HG02852 (cell line): ENCODE results near the gene PDE1C.

Source experiments
- ATAC-seq: cut with Tn5 transposase; IDR thresholded peaks from one replicate; pipeline ENCODE4 v1.9.1; 2021; ENCODE audit warnings: mild to moderate bottlenecking, moderate library complexity; ENCODE audit not compliant: unreplicated experiment

The PDE1C gene

GRCh38 chr7:31729195-31729804 is 340.9 kb downstream of the PDE1C start:
- no peak for ATAC-seq

- no peak for ATAC-seq
Observed at GRCh38 chr7:31724696-31725095, 345.5 kb downstream of the PDE1C start.

- no peak for ATAC-seq
Observed at GRCh38 chr7:31720366-31720765, 349.8 kb downstream of the PDE1C start.

DNA sequence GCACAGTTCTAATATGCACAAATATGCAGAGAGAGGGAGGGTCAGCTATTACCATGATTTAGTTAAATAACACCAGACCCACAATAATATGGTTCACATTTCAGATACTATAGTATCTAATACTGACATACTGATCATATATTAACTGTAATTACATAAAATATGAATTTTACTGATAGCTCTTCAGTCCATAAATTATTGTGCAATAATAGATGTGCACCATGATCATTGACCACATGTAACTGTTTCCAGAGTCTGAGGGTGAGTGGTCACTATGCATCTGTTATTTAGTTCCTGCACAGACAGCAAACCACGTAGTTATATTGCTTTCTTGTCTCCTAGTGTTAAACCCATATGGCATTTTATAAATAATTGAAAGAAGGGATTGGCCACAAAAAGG is 353.9 kb downstream of the PDE1C start:
- no peak for ATAC-seq

- ATAC-seq = no peak
Observed at GRCh38 chr7:31710171-31710570, 360.0 kb downstream of the PDE1C start.

DNA sequence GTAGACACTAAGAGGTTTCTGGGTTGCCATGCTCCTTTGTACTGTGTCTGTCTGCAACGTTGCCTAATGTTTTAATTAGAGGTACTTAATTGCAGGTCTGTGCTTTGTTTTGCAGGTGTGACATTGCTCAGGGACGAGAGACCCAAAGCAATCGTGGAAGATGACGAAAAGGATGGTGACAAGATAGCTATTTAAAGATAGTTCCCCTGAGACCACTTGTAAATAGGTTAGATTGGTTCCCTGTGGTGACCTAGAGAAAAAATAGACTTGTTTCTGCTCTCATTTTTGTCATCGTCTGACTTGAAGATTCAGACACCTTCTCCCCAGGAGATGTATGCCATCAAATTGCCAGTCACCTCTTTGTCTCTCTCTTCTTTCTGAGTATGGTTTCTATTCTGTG is 363.1 kb downstream of the PDE1C start:
- no peak for ATAC-seq

GRCh38 chr7:31705377-31705776 is 364.8 kb downstream of the PDE1C start:
- ATAC-seq = peak; percentile 55

GRCh38 chr7:31702354-31702753 is 367.9 kb downstream of the PDE1C start:
- no peak for ATAC-seq
